Activated CD8-positive, alpha-beta T cell treated with anti-CD3 and anti-CD28 coated beads for 36 hours (primary cell): ENCODE results near the gene RNASEH2B. TPM values are rescaled to one million over a fixed set of nuclear protein-coding genes. Genes with fewer than 3 reads are reported as not detected.

ENCODE experiments used
- ATAC-seq: fragments of 200-7000 bp; cut with Tn5 transposase; one replicate; pipeline ENCODE4 v1.10.0; 2021; ENCODE audit warnings: mild to moderate bottlenecking, moderate library complexity
- CTCF ChIA-PET: fragments of 350-600 bp; sonication (Branson Sonifier 250); formaldehyde crosslinking; loops from one replicate; lab custom pipeline; 2021; ENCODE audit warnings: antibody characterized with exemption; lab: Charles Lee
- POLR2A ChIA-PET: fragments of 350-600 bp; sonication (Branson Sonifier 250); formaldehyde crosslinking; loops from one replicate; lab custom pipeline; 2021; ENCODE audit warnings: antibody characterized with exemption; lab: Charles Lee
- DNase-seq: peaks from one replicate; pipeline ENCODE4 v3.0.0-alpha.2; 2020
- H3K27ac Mint-ChIP-seq: one replicate; pipeline ENCODE4 v1.8.0; 2021; ENCODE audit warnings: mild to moderate bottlenecking, mixed read lengths
- H3K27me3 Mint-ChIP-seq: one replicate; pipeline ENCODE4 v1.8.0; 2021; ENCODE audit warnings: mixed read lengths
- H3K36me3 Mint-ChIP-seq: one replicate; pipeline ENCODE4 v1.8.0; 2021; ENCODE audit warnings: low read depth, mixed read lengths
- H3K4me1 Mint-ChIP-seq: one replicate; pipeline ENCODE4 v1.8.0; 2021; ENCODE audit warnings: low read depth, mixed read lengths
- H3K4me3 Mint-ChIP-seq: one replicate; pipeline ENCODE4 v1.8.0; 2021; ENCODE audit warnings: mild to moderate bottlenecking, moderate library complexity, mixed read lengths
- H3K9me3 Mint-ChIP-seq: one replicate; pipeline ENCODE4 v1.8.0; 2021; ENCODE audit warnings: mixed read lengths
- intact Hi-C: fragments of 100-400 bp; cut with micrococcal nuclease; formaldehyde crosslinking; loops from one replicate; pipeline ENCODE4 v1.10.0; 2022
- total RNA-seq, 2 experiments: library from RNA; stranded (reverse); gene quantifications; one replicate each; pipeline ENCODE4 v1.2.3, GENCODE V29; 2021
- TF ChIP-seq, protein P1 (sequence below): fragments of 200-600 bp; IDR thresholded peaks from one replicate; pipeline ENCODE4 v1.8.0; 2022; ENCODE audit warnings: antibody characterized with exemption, mild to moderate bottlenecking

Gene RNASEH2B
- total RNA-seq, 2 experiments from 2014 or later = 63.5 to 69.4 TPM

DNA sequence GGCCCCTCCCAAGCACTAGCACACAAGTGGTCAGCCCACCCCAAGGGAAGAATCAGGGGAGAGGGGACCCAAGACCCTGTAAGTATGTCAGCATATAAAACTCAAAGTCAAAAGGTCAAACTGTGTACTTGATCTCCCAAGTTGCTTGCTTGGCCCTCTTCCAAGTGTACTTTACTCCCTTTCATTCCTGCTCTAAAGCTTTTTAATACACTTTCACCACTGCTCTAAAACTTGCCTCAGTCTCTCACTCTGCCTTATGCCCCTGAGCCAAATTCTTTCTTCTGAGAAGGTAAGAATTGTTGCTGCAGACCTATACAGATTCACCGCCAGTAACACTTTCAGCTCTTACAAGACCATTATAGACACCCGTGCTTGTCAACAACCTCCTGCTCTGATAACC, 15.1 kb upstream of the RNASEH2B start:
- Mint-ChIP-seq H3K27me3 (no peaks in the 10 kb centered on the region), H3K4me3 (no peak overlapping the region), H3K36me3 (peaks cover 7% of the 10 kb centered on the region), H3K9me3 (peaks cover 6% of the 10 kb centered on the region), H3K27ac (peak overlapping the region; percentile 94), H3K4me1 (peaks cover 28% of the 10 kb centered on the region)
- POLR2A ChIA-PET = interaction anchor here (5.8 kb wide), 1 partner anchor 16 kb away, joined by 55 read pairs; the partner anchor contains the start of gene RNASEH2B
- CTCF ChIA-PET = interaction anchor here (1.1 to 6.3 kb wide), 3 partner anchors 10 to 15 kb away, joined by 3 to 78 read pairs (median 3); partner anchors contain the start of gene RNASEH2B
- ATAC-seq (no peak), DNase-seq (no peak)
- intact Hi-C loops = no loop called here
- TF ChIP-seq, protein P1, sequence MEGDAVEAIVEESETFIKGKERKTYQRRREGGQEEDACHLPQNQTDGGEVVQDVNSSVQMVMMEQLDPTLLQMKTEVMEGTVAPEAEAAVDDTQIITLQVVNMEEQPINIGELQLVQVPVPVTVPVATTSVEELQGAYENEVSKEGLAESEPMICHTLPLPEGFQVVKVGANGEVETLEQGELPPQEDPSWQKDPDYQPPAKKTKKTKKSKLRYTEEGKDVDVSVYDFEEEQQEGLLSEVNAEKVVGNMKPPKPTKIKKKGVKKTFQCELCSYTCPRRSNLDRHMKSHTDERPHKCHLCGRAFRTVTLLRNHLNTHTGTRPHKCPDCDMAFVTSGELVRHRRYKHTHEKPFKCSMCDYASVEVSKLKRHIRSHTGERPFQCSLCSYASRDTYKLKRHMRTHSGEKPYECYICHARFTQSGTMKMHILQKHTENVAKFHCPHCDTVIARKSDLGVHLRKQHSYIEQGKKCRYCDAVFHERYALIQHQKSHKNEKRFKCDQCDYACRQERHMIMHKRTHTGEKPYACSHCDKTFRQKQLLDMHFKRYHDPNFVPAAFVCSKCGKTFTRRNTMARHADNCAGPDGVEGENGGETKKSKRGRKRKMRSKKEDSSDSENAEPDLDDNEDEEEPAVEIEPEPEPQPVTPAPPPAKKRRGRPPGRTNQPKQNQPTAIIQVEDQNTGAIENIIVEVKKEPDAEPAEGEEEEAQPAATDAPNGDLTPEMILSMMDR = no peak

DNA sequence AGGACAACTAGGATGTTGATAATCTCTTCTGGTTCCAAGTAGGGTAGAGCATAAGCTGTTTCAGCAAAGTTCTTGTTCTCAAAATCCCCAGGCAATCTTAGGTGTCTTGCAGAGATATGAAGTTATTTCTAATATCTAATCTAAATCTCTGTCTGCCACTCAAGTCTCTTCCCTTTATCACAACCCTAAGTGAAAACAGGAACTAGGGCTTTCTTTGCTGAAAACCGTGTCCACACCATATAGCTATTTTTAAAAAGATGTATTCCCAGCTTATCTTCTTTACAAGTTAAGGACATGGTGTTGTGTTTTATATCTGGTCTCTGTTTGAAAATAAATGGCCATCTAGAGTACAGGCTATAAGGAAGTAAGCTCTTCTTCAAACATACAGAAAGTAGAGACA, 11.3 kb upstream of the RNASEH2B start:
- peaks cover 6% of the 10 kb centered on the region for H3K9me3 Mint-ChIP-seq
- TF ChIP-seq, protein P1 = no peak
- H3K27me3 Mint-ChIP-seq = no peaks in the 10 kb centered on the region
- ChIA-PET POLR2A (no interaction called here), CTCF (interaction anchor here (1.0 kb wide), 1 partner anchor 13 kb away, joined by 5 read pairs; no protein-coding TSS in a partner anchor)
- intact Hi-C loops = no loop called here
- ATAC-seq (no peak), DNase-seq (no peak)
- H3K4me1 Mint-ChIP-seq = peaks cover 13% of the 10 kb centered on the region
- no peak overlapping the region for H3K4me3 Mint-ChIP-seq
- peaks cover 7% of the 10 kb centered on the region for H3K36me3 Mint-ChIP-seq
- no peak overlapping the region for H3K27ac Mint-ChIP-seq

DNA sequence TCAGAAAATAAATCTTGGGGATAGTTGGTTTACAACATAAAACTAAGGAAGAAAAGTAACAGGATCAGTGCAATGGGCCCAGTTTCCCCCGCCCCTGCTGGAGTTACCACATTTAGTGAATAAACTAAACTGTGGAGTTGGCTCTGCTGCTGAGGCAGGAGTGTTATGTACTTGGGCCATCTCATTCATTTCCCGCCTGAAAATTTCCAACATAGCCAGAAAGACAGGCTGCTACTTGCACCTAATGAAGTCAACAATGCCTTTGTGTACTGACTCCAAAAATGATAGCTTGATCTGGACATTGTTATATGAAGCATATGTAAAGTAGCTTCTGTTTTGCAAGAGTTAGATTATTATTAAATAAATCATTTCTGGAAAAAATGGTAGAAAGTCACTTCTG, 7.9 kb upstream of the RNASEH2B start:
- CTCF ChIA-PET = interaction anchor here (1.0 to 2.6 kb wide), 3 partner anchors 10 to 92 kb away, joined by 3 to 9 read pairs (median 3); no protein-coding TSS in a partner anchor
- H3K27me3 Mint-ChIP-seq = no peaks in the 10 kb centered on the region
- no peak overlapping the region for H3K27ac Mint-ChIP-seq
- no peaks in the 10 kb centered on the region for H3K9me3 Mint-ChIP-seq
- no peaks in the 10 kb centered on the region for H3K36me3 Mint-ChIP-seq
- H3K4me3 Mint-ChIP-seq = no peak overlapping the region
- ATAC-seq (no peak), DNase-seq (no peak)
- H3K4me1 Mint-ChIP-seq = no peaks in the 10 kb centered on the region
- POLR2A ChIA-PET = no interaction called here
- TF ChIP-seq, protein P1 = no peak
- intact Hi-C loops = no loop called here

DNA sequence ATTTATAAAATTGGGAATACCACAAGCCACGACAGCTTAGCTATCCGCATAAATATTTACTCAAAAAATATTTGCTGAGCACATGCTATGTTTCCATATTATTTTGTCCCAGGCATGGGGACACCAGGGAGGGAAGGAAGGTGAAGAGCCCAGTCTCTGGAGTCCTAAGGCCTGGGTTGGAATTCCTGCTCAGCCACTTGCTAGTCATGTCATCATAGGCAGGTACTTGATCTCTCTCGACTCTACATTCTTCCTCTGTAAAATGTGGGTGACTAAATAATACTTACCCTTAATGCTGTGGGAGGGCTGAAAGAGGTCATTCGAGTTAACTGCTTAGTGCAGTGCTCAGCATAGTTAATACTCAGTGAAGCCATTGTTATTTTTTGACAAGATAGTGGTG, 4.3 kb upstream of the RNASEH2B start:
- ChIA-PET POLR2A (no interaction called here), CTCF (no interaction called here)
- no peaks in the 10 kb centered on the region for H3K27me3 Mint-ChIP-seq
- TF ChIP-seq, protein P1 = no peak
- no peaks in the 10 kb centered on the region for H3K9me3 Mint-ChIP-seq
- no peak for ATAC-seq
- H3K36me3 Mint-ChIP-seq = peaks cover under 1% of the 10 kb centered on the region
- H3K27ac Mint-ChIP-seq = no peak overlapping the region
- H3K4me3 Mint-ChIP-seq = no peak overlapping the region
- intact Hi-C loops = no loop called here
- no peak for DNase-seq
- H3K4me1 Mint-ChIP-seq = peaks cover 2% of the 10 kb centered on the region

DNA sequence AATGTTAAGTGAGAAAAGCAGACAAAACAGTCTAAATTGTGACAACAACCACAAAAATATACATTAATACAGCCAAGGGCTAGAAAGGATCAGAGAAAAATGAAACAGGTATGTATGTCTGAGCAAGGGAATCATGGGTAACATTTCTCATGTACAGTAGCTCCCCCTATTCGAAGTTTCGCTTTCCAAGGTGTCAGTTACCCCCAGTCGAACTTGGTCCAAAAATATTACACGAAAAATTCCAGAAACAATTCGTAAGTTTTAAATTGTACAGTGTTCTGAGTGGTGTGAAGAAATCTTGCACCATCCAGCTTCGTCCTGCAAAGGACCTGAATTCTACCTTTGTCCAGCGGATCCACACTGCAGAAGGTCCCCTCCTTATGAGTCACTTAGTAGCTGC, 1.8 kb upstream of the RNASEH2B start:
- Mint-ChIP-seq H3K27me3 (no peaks in the 10 kb centered on the region), H3K36me3 (peaks cover 4% of the 10 kb centered on the region), H3K9me3 (no peaks in the 10 kb centered on the region), H3K27ac (no peak overlapping the region), H3K4me3 (no peak overlapping the region), H3K4me1 (peaks cover 14% of the 10 kb centered on the region)
- DNase-seq (no peak), ATAC-seq (no peak)
- POLR2A ChIA-PET = interaction anchor here (5.6 kb wide), 1 partner anchor 14 kb away, joined by 55 read pairs; no protein-coding TSS in a partner anchor
- CTCF ChIA-PET = interaction anchor here (1.5 to 8.5 kb wide), 3 partner anchors 14 to 1114 kb away, joined by 3 to 78 read pairs (median 4); no protein-coding TSS in a partner anchor
- TF ChIP-seq, protein P1 = no peak
- intact Hi-C loops = no loop called here
